HG03439 (cell line): ENCODE results near the gene RHEX.
"Not testable (repeated sequence)": the region's sequence is repeated elsewhere in the genome, so short reads cannot be mapped to it uniquely, and the experiment has no call there.

ENCODE experiments used
- ATAC-seq: cut with Tn5 transposase; IDR thresholded peaks from one replicate; pipeline ENCODE4 v1.9.1; 2021; ENCODE audit warnings: mild to moderate bottlenecking, moderate library complexity; ENCODE audit not compliant: unreplicated experiment

RHEX gene

DNA sequence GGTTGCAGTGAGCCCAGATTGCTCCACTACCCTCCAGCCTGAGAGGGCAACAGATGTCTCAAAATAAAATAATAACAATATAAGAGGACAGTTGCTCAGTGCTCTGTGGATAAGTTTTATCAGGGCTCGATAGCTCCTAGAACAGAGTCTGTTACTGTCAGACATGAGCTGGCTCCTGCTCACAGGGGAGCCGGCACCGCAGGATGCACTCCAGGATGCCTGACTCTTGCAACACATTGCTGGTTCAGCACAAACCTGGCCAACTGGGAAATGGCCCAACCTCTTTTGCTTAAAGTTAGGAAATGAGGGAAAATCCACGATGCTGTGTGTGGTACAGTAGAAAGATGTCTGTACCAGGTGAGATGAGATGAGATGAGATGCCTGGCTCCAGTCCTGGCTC lies 23.5 kb upstream of the RHEX start:
- ATAC-seq = no peak

DNA sequence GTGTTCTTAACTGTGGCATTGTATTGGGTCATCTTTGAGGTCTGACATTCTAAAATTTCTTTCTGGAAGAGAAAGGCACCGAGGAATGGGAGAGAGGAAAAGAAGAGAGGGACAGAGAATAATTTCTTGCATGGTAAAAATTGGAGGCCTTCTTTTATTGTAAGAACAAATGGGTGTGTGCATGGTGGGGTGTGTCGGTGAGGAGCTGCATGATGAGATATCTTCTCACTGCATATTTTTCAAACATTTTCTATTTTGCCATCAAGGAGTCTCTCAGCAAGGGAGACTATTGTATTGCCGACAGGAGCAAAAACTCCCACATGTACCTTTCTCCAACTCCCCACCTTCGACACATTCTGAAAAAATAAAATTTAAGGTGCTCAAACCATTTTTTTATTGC lies 22.8 kb upstream of the RHEX start:
- no peak for ATAC-seq

- ATAC-seq = no peak
Measured at GRCh38 chr1:206030714-206031113, 22.3 kb upstream of the RHEX start.

GRCh38 chr1:206032380-206033140 lies 20.4 kb upstream of the RHEX start:
- ATAC-seq = no peak

GRCh38 chr1:206035027-206035426 lies 17.9 kb upstream of the RHEX start:
- no peak for ATAC-seq

- no peak for ATAC-seq
Measured at GRCh38 chr1:206036663-206037455, 16.1 kb upstream of the RHEX start.

DNA sequence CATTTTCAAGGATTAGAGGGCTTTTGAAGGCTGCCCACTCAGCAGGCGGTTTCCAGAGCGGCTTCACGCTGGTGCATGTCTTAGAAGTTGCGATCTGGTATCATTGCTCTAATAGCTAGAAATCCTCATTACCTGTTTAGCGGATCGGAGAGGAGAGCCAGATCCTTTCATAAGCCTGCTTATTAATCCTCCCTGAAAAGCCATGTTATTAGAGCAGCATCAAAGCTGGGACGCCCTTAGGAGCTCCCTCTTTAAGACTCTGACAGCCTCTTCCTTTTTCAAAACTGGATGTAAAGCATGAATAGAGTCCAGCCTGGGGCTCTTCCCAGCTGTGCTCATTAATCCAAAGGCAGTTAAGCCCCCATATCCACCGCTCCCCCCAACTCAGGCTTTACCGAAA lies 15.4 kb upstream of the RHEX start:
- ATAC-seq = no peak

DNA sequence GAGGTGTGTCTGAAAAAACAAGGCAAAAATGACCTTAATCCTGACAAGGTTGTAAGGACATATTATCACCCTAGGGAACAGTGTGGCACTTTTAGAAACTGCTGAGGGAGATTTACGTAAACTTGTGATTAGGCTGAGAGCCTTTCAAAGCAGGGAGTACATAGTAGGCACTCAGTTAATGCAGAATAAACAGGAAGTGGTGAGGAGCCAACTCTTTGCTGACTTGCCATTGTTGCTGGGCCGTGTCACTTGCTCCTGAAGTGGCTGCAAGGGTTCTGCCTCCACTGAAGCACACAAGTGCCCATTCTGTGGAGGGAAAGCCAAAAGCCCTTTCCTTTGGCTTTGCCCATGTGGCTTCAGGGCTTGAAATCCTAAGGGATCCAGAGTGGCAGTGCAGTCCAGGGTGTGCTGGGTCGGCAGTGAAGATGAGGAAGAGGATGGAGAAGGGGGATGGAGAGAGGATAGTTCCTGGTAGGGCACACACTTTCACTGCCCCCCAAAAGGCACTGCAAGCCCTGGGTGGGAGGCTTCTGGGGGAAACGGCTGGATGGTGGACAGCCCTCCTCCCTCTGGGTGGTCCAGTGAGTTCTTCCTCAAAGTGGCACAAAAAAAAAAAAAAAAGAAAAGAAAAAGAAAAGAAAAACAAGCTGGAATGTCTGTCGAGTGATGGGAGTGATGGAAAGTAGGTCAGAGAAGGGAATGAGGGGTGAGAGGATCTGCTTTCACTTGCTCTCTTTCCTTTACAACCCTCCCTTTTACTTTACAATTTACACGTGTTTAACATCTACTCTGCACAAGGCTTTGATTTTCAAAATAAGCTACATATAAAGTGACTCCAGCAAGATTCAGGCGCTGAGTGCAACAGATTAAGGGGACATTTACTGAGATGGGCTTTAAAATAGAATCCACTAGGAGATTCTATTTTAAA lies 13.7 kb upstream of the RHEX start:
- no peak for ATAC-seq

DNA sequence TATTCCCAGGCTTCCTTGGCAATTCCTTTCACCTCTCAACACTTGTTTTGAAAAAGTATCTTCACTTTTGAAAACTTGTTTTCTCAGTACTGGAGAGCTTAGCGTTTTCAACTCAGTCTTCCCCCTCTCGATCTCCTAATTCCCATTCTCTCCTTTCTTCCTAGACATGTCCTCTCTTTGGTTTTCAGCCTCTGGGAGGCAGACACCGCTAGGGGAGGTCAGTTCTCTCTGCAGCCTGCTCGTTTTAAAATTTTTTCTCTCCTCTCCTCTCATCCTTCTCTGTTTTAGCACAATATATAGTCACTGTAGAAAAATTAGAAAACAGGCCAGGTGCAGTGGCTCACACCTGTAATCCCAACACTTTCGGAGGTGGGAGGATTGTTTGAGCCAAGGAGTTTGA lies 12.6 kb upstream of the RHEX start:
- ATAC-seq = no peak

DNA sequence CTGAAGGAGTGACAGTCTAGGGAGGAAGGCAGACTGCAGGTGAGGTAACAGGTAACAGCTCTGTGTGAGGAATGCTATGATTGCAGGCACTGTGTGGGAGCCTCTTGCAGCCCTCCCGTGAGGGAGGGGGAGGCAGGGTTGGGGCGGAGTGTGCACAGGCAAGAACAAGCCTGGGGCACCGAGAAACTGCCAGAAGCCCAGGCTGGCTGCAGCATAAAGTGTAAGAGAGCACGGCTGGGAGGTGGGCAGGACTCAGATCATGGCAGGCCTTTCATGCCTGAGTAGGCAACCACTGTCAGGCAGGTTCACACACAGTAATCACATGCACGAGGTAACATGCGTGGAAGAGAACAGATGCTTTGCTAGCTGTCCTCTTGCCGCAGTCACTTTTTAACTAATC lies 11.3 kb upstream of the RHEX start:
- ATAC-seq = no peak

- ATAC-seq = no peak
Measured at GRCh38 chr1:206047271-206047670, 5.7 kb upstream of the RHEX start.

DNA sequence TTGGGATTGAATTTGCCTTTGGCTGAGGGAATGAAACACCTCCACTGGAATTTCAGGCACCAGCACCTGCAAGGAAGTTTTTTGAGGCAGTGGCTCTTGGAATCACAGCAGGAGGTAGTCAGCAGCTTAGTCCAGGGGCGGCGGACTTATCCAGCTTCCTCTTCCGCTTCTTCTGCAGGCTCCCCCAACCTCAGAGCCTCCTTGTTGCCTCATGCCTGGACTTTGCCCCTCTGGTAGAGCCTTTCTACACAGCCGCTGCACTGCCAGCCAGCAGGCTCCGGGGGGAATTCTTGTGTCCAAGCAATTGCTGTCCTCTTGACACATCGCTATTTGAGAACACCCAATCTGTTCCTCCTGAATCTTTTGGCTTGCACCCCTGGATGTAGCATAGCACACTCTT lies 4.4 kb upstream of the RHEX start:
- no peak for ATAC-seq

- peak; percentile 40 for ATAC-seq
Measured at GRCh38 chr1:206049293-206049692, 3.7 kb upstream of the RHEX start.

- ATAC-seq = no peak
Measured at GRCh38 chr1:206049919-206050600, 2.9 kb upstream of the RHEX start.

- peak; percentile 82 for ATAC-seq
Measured at GRCh38 chr1:206050655-206051235, 2.2 kb upstream of the RHEX start.

DNA sequence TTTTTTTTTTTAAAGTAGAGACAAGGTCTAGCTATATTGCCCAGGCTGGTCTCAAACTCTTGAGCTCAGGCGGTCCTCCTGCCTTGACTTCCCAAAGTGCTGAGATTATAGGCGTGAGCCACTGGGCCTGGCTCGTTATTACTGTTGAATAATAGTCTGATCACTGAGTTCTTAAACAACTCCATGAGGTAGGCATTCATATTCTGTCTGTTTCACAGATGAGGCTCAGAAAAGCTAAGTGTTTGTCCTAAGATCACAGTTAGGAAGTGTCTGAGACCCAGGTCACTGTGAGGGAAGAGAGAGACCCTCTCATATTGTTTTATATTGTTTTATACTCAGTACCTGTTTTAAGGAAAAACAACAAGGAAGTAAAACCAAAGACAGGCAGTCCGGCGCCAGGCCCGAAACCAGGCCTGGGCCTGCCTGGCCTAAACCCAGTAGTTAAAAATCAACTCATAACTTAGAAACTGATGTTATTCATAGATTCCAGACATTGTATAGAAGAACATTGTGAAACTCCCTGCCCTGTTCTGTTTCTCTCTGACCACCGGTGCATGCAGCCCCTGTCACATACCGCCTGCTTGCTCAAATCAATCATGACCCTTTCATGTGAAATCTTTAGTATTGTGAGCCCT lies 625 bp upstream of the RHEX start:
- ATAC-seq = not testable (repeated sequence)

DNA sequence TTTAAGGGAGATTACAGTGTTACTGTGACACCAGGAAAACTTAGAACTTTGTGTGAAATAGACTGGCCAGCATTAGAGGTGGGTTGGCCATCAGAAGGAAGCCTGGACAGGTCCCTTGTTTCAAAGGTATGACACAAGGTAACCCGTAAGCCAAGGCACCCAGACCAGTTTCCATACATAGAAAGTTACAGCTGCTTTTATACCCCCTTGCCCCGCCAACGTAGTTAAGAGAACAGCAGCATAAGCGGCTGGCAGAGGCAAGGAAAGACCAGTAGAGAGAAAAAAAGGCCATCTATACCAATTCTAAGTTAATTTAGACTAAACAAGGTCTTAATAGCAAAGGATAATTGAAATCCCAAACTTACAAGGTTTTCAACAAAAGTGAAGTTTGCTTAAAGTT lies 643 bp downstream of the RHEX start:
- ATAC-seq = not testable (repeated sequence)

GRCh38 chr1:206055069-206055625 lies 2.2 kb downstream of the RHEX start:
- ATAC-seq = not testable (repeated sequence)

GRCh38 chr1:206055639-206056323 lies 2.8 kb downstream of the RHEX start:
- ATAC-seq = not testable (repeated sequence)
